Measurements from ENCODE around the gene RRP8.

RRP8 gene

DNA sequence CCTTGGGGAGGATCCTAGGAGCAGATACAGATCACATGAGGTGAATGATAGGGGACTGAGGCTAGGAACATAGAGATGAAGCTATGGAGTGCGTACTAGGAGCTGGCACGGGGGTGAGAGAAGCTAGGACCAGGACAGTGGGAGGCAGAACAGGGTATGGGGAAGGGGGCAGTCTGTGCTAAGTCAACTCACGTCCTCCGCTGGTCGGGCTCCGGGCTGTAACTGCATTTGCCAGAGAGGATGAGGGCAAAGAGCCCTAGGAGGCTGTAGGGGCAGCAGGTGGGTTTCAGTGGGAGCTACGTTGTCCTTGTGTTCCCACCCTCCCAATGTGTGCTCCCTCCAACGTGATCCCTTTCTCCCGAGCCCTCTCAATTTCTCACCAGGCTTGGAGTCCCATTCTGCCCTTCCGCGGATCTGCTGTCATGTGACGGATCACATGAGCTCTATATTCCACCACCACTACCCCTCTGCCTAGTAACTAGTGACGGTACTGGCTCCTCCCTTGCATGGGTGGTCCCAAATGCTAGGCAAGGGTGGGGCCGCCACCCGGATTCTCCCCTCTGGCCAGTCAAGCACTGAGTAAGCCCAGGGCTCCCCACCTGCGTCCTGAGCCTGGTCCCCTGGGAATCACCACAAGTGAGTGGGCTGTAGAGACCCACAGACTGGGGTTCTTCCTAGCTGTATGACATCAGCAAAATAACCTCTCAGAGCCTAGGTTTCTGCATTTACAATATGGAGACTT lies 15.8 kb upstream of the RRP8 start, which contains the start of gene TPP1:
Gene TPP1 (minus strand): TSS at position 419 of the 742 bp plus-strand sequence. CDS start 22 bp downstream, at position 397.
- H3K4me3 ChIP-seq: peak within 1 kb of the TSS; percentile 60 to 85 (median 80)
- peak within 1 kb of the TSS; percentile 34 to 98 (median 92) for H3K27ac ChIP-seq

DNA sequence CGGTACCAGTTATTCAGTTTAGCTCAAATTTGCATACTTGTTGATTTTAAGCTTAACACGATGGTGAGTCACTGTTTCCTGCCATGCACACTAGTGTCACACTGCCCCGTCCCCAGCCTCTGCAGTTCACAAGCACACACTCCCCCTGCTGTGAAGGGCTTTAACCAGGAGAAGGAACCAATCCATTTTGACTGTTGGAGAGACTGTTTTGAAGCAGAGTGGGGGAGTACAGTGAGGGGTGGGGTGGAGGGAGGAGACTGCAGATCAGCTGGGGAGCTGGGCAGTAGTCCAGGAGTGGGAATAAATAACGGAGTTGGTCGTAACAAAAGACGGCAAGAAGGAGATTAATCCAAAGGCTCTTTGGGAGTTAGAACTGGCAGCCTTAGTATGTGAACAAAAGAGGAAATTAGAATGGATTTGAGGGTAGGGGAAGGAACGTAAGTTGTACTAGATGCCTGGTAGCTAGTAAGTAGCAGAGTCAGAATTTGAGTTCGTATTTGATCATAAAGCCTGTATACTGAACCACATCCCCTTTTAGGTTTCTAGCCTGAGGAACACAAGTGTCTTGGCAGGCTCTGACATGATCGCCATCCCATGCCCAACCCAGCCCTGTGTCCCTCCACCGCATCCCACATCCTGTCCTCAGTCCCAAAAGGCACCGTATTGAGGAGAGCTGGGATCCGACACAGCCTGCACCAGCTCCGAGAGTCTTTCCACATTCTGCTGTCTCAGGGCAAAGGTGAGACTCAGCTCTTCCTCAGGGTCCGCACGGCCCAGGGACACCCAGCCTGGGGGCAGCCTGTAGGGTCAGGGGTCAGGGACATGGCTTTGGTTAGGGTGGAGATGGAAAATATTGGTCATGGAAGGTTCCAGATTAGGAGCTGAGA lies 14.9 kb upstream of the RRP8 start:
- peak overlapping the region; percentile 60 to 85 (median 80) for H3K4me3 ChIP-seq
- peak overlapping the region; percentile 34 to 98 (median 92) for H3K27ac ChIP-seq

DNA sequence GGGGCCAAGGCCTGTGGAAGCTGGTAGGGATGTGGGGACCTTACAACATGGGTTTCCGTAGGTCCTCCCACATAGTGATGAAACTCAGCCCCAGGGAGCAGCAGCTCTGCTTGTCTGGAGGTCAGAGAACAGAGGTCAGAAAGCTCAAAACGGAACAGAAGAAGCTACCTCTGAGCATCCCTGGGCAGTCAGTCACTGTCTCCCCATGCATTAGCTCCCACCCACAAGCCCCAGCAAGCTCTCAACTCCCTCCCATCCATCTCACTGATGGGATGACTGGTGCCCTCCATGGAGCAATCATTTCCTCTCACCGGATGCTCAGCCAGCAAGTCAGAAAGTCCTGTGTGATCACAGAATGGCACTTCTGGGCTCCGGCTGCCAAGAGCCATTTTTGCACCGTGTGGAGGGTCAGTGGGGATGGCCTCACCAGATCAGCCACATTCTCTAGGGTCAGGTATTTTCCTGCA lies 13.9 kb upstream of the RRP8 start:
- peak overlapping the region in 4 of 7 experiments; percentile 67 to 82 (median 80) for H3K4me3 ChIP-seq
- peak overlapping the region in 18 of 21 experiments; percentile 3 to 98 (median 92) for H3K27ac ChIP-seq

DNA sequence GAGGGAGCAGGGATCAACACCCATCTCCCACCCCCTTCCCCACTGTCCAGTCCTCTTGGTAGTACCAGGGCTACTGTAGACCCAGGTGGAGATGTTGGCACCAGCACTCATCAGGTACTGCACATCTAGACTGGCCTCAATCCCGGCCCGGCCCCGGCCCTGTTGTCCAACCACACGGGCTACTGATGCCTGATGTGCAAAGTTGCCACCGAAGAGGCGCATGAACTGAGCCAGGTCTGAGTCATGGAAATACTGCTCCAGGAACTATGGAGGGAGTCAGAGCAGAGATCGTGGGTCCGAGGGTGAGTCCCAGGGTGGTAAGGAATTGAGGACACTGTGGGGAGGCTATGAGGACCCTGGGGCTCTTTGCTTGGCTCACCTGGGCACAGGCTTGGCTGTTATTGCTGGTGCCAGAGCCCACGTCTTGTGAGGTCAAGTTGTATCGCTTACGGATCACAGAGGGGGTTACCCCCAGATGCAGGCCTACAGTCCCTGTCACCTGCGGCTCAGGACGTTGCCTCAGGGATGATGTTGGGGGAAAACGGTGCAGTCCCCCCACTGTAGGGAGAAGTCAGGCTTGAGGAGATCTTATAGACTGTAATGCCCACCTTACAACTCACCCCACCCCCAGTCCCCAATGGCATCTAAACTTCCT lies 13.3 kb upstream of the RRP8 start:
- Histone ChIP-seq H3K4me3 (no peak overlapping the region), H3K27ac (peak overlapping the region in 7 of 21 experiments; percentile 3 to 98 (median 29))

DNA sequence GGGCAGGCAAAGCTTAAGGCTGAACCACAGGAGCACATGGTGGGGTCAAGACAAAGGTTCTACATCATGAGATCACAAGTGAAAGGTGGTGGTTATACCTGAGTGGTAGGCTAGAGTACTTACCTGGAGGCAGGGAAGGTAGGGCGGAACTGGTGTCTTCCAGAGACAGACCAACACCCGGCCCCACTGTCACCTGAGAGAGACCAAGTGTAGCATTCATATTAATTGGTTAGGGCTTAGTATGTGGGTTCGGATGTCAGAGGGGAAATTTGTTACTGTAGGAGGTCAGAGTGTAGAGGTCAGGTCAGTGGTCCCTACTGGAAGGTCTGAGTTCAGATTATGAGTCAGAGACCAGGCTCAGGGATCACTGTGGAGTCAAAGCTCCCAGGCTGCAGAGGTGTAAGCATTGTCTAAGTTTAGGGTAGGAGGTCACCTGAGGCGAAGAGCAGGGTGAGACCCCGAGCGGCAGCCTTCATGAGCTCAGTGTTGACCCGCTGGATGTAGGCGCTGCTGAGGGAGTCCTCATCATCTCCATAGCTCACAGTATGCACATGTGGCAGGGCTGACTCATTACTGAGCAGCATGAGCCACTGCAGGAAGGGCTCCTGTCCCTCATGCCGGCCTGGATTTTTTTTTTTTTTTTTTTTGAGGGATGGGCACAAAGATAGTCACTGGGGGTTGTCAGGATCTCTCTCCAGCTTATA lies 12.6 kb upstream of the RRP8 start:
- Histone ChIP-seq H3K27ac (peak overlapping the region in 2 of 21 experiments; percentile 2 to 29), H3K4me3 (no peak overlapping the region)

DNA sequence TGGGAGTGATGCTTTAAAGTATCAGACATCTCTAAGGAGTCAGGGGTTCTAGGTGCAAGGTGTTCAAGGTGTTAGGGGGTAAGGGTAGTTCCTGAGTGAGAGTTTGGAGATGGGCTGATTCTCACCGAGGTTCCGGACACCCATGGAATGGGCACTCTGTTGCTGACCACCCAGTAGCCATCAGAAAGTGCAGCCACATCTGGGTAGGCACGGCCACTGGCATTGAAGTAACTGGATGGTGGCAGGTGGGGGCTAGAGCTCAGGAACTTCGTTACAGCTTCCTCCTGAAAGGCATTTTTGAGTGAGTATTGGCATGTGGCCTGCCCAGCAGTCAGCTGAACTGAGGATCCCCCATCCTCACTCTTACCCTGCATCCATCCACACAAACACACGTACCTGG lies 11.6 kb upstream of the RRP8 start:
- no peak overlapping the region for H3K27ac ChIP-seq

DNA sequence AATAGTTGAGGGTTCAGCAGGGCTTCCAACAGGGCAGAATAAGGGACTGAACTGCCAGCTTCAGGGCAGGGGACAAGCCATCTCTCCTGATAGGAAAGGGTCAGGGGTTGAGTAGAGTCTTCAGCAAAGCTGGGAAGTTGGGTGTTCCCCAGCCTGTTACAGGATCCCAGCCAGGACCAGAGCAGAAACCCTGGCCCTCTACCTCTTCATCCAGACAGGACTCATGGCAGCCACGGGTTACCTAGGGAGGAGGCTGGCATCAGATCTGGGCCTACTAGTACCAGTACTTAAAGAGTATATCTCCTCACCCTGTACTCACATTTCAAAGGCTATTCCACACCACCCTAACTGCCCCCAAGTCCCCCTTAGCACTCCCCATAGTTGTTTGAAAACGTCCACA lies 11.0 kb upstream of the RRP8 start:
- Histone ChIP-seq H3K27ac (no peak overlapping the region), H3K4me3 (no peak overlapping the region)

More for the DNA sequence above, 11.6 kb upstream of the RRP8 start:
- H3K4me3 ChIP-seq: no peak overlapping the region

DNA sequence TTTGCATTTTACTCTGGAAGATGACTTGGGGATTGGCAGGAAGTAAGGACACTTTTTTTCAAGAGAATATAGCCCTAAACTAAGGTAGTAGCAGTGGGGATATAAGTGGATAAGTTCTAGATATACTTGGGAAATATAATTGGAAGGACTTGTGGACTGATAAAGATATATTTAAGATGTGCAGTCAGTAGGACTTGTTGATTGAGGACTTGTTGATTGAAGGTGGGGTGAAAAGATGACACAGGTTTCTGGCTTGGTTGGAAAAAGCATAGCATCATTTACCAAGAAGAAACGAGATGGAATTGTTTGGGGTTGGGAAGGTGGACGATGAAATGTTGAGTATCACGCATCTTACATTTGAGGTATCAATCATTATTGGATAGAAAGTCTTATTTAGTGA lies 10.1 kb upstream of the RRP8 start:
- H3K4me3 ChIP-seq: no peak overlapping the region
- peak overlapping the region in 12 of 21 experiments; percentile 91 to 99 (median 97) for H3K27ac ChIP-seq

DNA sequence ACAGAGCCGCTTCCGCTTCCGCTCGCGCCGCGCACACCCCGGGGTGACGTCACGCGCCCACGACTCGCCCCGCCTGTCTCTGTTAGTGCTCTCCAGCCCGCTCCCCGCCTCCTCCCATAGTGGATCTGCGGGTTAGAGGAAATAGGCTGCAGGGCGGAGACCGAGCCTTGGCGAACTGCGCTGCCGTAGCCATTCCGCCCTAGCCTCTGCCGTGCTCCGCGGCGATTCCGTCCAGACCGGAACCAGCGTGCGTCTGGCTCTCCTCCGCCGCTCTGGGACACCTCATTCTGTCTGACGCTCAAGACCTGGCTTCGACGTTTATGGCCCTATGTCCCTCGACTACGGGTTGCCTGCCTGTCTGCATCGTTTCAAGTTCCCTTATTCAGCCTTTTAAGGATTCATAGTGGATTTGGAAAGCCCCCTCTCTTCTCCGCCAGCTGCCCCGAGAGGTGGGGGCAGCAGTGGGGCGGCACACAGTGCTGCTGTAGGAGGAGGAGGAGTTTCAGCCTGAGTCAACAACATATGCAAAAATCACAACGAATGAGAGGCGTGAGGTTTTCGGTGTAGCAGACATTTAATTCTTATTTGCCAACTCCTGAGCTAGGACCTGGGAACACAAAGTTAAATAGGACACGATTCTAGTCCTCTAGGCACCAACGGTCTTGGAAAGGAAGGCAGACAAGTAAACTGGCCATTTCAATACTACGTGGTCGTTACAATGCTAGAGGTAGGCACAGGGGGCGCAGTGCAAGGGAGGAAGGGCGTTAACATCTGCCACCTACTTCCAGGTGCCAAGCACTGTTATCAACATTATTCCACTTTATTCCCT lies 9.0 kb upstream of the RRP8 start, which contains the start of gene TAF10:
Gene TAF10 (minus strand): TSS at position 4 of the 829 bp plus-strand sequence. CDS start 27 bp downstream, outside the sequence.
- peak within 1 kb of the TSS; percentile 59 to 99 (median 97) for H3K27ac ChIP-seq
- peak within 1 kb of the TSS; percentile 55 to 85 (median 83) for H3K4me3 ChIP-seq

DNA sequence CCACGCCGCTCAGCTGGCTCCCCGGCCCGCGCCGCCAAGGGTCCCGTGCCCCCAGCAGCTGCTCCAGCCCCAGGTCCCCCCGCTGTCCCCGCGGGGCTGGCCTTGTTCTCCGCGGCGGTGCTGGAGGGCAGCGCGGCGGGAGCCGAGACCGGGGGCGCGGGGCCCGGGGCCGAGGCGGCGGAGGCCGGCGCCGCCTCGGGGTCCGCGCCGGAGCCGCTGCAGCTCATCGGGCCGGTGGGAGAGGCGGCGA lies 8.5 kb upstream of the RRP8 start:
- peak overlapping the region; percentile 55 to 85 (median 83) for H3K4me3 ChIP-seq

DNA sequence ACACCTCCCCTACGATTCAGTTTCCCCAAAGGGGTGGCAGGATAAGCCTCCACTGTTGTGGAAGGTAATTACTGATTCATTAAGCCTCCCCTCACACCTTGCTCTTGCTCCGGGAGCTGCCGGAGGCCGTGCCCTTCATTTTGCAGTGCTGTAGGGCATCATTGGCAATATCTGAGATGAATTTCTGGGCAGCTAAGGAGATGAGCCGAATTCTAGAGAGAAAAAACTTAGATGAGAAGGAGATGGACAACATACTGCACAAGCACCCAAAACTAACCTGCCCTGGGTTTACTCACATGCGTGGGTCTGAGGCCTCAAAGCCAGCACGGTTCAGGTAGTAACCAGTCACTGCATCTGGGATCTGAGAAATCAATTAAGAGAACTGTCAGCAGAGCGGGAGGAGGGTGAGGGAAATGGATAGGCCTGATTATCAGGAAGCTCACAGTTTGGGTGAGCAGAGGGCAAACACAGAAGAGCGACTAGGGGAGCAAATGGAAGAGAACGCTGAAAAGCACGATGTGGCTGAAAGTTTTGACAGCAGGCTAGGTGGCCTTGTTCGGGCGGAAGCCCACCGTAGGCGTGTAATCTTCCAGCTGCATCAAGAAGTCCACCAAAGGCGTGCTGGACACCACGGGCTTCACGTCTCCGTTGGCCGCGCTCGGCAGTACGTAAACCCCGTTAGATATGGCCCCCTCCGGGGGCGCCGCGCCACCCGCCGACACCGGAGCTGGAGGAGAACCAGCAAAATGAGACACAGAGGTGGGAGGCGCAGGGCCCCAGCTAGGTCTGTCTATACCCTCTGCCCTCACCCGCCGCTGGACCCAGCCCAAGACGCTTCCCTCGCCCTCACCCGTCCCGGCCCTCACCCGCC lies 7.9 kb upstream of the RRP8 start:
- H3K4me3 ChIP-seq: peak overlapping the region; percentile 55 to 85 (median 83)
- peak overlapping the region; percentile 59 to 99 (median 97) for H3K27ac ChIP-seq

More for the DNA sequence above, 8.5 kb upstream of the RRP8 start:
- H3K27ac ChIP-seq: peak overlapping the region; percentile 59 to 99 (median 97)

DNA sequence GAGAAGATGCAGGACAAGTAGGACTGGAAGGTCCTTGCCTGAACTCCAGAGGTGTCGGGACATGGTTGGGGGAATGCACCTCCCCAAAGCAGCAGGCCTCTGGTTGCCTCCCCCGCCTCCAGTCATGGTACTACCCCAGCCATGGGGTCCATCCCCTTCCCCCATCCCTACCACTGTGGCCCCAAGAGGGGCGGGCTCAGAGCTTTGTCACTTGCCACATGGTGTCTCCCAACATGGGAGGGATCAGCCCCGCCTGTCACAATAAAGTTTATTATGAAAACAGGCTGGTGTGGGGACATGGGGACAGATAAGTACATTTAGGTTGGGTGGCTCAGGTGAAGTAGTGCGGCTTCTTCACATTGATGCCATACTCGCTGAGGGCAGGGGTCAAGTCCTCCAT lies 7.2 kb upstream of the RRP8 start:
- Histone ChIP-seq H3K4me3 (peak overlapping the region in 1 of 7 experiments; percentile 69), H3K27ac (peak overlapping the region in 8 of 21 experiments; percentile 91 to 99 (median 97))

DNA sequence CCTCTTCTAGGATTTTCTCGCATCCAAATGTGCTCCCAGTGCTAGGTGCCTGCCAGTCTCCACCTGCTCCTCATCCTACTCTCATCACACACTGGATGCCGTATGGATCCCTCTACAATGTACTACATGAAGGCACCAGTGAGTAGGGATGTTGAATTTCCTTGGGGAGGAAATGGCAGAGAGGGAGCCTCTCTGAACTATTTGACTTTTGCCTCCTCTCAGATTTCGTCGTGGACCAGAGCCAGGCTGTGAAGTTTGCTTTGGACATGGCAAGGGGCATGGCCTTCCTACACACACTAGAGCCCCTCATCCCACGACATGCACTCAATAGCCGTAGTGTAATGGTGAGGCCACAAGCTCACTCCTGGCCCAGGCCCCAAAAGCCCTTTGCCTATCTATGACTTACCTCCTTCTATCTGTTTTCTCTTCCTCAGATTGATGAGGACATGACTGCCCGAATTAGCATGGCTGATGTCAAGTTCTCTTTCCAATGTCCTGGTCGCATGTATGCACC lies 6.1 kb upstream of the RRP8 start:
- Histone ChIP-seq H3K4me3 (no peak overlapping the region), H3K27ac (peak overlapping the region in 1 of 21 experiments; percentile 68)

DNA sequence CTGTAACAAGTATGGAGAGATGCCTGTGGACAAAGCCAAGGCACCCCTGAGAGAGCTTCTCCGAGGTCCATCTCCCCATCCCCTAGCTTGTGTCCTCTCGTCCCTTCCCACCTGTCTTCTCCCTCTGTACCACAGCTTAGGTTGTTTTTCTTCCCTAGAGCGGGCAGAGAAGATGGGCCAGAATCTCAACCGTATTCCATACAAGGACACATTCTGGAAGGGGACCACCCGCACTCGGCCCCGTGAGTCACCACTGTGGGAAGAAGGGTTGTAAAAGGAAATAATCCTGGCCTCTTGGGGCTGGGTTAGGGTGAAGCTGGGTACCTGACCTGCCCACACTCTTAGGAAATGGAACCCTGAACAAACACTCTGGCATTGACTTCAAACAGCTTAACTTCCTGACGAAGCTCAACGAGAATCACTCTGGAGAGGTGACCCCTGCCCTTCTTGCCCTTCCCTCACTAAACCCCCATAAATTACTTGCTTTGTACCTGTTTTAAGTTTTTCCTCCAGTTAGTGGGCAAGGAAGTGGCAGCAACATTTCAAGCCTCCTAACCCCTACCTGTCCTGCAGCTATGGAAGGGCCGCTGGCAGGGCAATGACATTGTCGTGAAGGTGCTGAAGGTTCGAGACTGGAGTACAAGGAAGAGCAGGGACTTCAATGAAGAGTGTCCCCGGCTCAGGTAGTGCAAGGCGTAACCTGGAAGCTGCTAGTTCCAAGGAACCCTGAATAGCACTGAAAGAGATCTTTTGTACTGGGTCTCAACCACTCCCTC lies 5.5 kb upstream of the RRP8 start:
- Histone ChIP-seq H3K4me3 (no peak overlapping the region), H3K27ac (peak overlapping the region in 7 of 21 experiments; percentile 15 to 83 (median 52))

DNA sequence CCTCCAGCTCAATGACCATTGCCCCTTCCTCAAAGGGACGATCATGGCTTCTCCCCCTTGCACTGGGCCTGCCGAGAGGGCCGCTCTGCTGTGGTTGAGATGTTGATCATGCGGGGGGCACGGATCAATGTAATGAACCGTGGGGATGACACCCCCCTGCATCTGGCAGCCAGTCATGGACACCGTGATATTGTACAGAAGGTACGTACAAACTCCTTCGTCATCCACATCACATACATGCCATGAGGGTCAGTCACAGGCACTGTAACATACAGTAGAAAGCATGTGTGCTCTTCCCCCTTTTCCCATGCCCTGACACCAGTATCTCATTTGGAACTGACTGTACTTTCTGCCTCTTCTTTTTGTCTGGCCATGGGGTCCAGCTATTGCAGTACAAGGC lies 4.6 kb upstream of the RRP8 start:
- Histone ChIP-seq H3K27ac (peak overlapping the region in 15 of 21 experiments; percentile 15 to 98 (median 72)), H3K4me3 (no peak overlapping the region)

DNA sequence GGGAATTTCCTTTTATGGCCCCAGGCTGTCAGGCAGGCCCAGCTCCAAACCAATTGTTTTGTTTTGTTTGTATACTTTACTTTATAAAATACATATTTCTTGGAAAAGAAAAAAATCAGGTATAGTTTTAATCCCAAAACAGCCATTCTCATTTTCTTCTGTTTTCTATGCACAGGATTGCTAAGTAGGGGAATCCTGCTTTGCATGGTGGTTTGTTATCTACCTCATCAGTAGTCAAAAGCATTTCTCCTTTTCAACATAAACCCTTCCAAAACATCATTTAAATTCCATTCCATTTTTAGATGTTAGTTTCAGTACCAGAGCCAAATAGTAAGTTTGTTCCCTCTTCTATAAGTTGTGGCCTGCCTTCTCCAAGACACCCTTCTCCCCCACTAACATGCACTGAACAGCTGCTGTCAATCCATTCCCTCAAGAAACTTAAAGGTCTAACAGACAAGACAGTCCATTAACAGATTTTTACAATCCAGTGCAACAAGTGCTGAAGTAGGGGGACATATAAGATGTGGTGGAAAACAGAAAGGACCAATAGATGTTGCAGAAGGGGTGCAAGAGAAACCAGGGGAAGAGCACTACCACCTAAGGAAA lies 3.9 kb upstream of the RRP8 start:
- peak overlapping the region in 18 of 21 experiments; percentile 30 to 98 (median 72) for H3K27ac ChIP-seq
- H3K4me3 ChIP-seq: no peak overlapping the region

Data from skin epidermis (tissue), 12 donors.